DND-41 (cell line): Measurements from ENCODE around the gene KCTD14.

Experiments used
- CTCF ChIP-seq: IDR thresholded peaks from 2 replicates; pipeline ENCODE4 v1.5.1; 2012; ENCODE audit warnings: borderline replicate concordance, low read length, moderate library complexity, mild to moderate bottlenecking; ENCODE audit not compliant: poor library complexity, severe bottlenecking; ENCODE audit errors: extremely low read depth
- EZH2 ChIP-seq: IDR thresholded peaks from 3 replicates; pipeline ENCODE4 v1.6.1; 2012; ENCODE audit warnings: borderline replicate concordance, low read depth, mild to moderate bottlenecking, moderate library complexity, low read length, inconsistent platforms; ENCODE audit not compliant: severe bottlenecking

- TF ChIP-seq CTCF (no peak), EZH2 (no peak)
Observed at GRCh38 chr11:78036313-78036712, 13.2 kb upstream of the KCTD14 start.
